ENCODE measurements around the gene MALT1.
"Not testable (repeated sequence)": the region's sequence is repeated elsewhere in the genome, so short reads cannot be mapped to it uniquely, and the experiment has no call there.

The MALT1 gene

DNA sequence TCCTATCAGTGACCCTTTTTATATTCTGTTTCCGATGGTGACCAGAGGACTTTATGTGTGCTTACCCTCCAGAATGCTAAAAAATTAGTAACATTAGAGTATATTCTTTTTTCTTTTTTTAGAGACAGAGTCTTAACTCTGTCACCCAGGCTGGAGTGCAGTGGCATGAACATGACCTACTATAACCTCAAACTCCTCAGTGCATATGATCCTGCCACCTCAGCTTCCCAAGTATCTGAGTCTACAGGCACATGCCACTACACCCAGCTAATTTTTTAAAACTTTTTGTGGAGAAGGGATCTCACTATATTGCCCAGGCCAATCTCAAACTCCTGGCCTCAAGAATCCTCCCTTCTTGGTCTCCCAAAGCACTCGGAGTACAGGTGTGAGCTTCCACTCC lies 74.6 kb downstream of the MALT1 start:
- no peak for DNase-seq

- no peak for DNase-seq
These were observed 77.8 kb downstream of the MALT1 start for GRCh38 chr18:58748899-58749595.

GRCh38 chr18:58753976-58754375 lies 82.7 kb downstream of the MALT1 start:
- no peak for DNase-seq

- DNase-seq = no peak
These were observed 83.3 kb downstream of the MALT1 start for GRCh38 chr18:58754544-58755068.

DNA sequence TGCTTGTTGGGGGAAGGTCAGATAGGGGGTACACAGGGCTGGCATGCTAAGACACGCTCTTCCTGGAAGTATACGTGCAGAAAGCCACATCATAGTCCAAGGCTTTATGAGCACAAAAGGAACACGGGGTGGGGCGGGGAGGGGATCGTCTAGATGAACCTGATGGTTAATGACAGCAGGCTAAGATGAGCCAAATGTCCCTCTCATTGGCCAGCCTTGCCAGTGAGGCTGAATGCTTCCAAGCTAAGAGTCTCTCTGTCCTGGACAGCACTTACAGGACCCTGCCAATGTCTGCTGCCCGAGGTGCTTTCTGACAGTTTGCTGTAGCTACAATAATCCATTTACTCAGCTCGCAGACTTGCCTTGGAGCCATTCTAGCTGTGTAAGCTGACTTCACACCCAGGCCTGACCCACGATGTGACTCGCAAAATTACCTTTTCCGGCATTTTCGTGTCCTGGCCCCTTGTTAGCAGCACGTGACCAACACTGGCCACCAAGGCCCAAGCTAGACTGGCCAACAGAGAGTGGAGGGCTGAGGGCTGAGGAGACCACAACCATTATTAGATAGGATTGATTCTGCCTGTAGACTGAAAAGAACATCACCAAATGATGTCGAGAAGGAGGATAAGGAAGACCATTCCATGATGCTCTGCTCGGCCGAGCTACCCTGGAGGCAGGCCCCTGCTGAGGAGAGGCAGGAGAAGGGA lies 84.2 kb downstream of the MALT1 start:
- no peak for DNase-seq

GRCh38 chr18:58756148-58756547 lies 84.9 kb downstream of the MALT1 start:
- DNase-seq = no peak

GRCh38 chr18:58756596-58757240 lies 85.5 kb downstream of the MALT1 start:
- DNase-seq = no peak

DNA sequence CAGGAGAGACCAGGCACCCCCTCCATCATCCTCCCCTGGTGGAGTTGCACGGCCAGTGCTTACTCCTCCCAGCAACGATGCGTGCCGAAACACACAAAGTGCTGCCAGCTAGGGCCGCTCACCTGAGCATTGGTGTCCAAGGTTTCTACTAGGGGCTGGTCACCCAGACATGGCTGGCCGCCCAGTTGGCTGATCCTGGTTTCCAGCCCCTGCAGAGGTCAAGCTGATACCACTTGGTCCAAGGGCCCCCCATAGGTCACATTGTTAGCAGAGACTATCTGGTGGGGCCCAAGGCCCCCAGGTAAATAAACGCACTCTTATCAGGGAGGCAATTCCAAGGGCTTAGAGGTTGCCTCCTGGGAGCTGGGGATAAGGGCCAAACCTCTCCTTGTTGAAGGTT lies 86.1 kb downstream of the MALT1 start:
- DNase-seq = not testable (repeated sequence)

DNA sequence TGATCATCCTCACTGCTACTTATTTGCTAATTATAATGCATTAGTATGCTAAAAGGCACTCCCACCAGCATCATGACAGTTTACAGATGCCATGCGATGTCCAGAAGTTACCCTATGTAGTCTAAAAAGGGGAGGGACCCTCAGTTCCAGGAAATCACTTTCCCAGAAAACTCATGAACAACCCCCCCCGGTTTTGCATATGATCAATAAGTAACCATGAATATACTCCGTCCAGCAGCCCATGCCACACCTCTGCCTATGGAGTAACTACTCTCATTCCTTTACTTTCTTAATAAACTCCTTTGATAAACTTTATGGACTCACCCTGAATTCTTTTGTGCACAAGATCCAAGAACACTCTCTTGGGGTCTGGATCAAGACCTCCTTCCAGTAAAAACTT lies 86.8 kb downstream of the MALT1 start:
- no peak for DNase-seq

GRCh38 chr18:58758606-58759005 lies 87.3 kb downstream of the MALT1 start:
- DNase-seq = no peak

DNA sequence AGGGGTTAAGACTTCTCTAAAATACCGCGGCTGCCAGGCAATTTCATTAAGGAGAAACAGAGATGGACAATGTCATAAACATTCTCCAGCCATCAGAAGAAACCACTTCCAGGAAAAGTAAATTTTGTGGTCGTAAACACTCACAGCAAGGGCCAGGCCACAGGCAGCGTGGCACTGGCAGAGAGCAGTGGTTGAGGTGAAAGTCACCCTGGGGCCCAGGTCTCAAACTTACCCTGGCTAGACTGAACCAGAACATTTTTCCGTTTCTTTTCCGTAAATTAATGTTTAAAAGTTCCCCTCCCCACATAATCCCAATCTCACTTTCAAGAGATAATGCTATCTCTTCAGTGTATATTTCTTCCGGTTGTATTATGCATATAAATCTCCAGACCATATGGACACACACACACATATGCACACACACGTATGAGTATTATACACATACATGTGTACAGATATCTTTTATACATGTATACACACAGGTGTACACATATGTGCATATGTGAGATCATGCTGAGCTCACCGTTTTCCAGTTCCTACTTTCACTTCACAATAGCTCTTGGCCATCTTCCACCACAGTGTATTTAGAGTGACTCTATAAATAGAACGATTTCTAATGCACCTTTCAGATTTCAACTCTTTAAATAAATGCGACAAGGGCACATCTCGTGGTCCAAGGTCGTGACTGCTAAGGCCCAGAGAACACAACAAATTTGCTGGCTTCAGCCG lies 90.1 kb downstream of the MALT1 start:
- DNase-seq = no peak

DNA sequence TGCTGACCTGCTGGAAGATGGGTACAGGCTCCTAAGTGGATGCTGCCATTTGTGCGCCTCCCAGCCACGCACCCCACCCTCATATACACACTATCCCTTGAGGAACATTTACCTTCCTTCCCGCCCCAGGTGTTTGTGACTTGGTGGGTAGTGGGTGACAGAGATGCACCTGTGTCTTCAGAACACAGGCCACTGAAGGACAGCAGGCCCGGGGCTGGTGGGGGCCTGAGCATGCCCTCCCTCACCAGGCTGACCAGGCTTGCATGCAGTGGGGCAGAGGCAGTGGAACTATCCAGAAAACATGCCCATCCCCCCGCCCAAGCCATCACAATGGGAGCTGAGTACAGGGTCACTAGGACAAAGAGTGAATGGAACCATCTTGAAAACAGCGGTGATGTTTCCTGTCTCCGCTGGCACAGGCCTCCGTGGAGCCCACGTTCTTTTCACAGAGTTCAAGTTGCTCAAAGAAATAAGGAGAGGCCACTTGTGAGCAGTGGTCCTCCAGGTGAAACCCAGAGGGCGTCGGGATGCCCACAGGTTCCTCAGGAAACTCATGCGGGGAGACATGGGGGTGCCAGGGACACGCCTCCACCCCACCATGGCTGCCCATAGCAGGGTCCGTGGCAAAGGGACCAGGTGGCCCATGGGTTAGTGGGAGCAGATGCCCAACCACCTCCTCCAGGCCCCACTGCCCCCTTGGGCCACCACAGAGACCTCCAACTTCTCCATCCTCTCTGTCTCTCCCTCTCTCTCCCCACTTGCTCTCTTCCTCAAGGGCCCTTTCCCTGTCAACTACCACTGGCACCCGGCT lies 90.9 kb downstream of the MALT1 start:
- DNase-seq = no peak

DNA sequence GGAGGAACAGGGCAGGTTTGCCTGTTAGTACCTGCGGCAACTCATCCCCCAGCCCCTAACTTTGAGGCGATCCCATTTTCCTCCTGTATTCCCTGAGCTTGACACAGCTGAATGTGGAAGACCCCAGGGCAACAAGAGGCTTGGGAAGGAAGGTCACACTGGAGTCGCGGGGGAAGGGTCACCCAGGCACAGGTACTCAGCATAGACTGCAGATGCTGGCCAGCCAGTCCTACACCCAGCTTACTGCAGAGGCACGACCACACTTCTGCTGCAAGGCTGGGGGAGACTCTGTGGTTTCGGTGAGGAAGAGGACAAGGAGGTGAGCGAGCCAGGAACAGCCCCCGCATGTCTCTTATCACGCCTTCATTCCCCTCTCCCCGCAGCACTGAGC lies 91.5 kb downstream of the MALT1 start:
- no peak for DNase-seq

GRCh38 chr18:58766164-58766563 lies 94.9 kb downstream of the MALT1 start:
- no peak for DNase-seq

- no peak for DNase-seq
These were observed 95.7 kb downstream of the MALT1 start for GRCh38 chr18:58766946-58767345.

DNA sequence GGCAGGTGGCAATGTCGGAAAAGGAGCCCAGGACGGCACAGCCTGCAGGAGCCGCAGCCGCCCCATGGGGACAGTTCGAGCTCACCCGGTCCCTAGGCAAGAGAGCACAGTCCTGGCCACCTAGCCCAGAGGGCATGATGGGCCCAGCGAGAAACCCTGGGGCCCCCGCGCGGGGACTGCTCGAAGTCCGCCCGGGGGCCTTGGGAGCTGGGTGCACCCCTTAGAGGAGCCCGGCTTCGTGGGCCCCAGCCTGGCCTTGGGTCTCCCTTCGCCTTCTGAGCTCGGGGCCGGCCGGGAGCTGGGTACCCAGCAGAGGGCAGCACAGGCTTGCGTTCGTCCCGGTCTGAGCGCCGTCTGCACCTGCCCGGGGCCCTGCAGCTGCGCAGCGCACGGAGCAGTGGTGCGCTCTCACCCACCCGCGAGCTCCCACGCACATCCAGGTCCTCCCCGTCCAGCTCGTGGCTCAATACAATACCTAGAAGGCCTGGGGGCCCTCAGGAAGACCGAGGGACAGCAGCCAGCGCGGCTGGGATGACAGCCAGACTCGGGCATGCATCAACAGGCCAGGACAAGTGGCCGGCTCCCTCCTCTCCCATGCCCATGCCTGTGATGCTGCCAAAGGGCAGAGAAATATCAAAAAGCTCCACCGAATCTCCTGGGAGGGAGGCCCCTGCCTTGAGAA lies 97.2 kb downstream of the MALT1 start:
- peak; percentile 35 to 46 (median 40) for DNase-seq

DNA sequence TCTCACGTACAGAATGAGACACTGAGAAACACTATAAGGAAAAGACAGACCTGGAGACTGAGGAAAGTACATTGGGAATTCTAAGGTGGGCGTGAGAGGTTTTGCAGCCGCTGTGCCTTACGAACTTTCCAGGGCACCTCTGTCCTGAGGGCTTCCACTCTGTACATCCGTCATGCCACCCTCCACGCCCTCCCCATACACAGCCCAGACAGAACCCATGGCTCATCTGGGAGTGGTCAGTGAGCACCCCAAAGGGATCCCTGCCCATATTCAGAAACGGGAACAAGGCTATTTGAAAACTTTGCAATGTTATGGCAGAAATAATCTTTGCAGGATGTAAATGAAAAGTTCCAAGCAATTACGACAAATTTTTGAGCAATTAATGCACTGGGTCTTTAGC lies 98.1 kb downstream of the MALT1 start:
- DNase-seq = no peak

DNA sequence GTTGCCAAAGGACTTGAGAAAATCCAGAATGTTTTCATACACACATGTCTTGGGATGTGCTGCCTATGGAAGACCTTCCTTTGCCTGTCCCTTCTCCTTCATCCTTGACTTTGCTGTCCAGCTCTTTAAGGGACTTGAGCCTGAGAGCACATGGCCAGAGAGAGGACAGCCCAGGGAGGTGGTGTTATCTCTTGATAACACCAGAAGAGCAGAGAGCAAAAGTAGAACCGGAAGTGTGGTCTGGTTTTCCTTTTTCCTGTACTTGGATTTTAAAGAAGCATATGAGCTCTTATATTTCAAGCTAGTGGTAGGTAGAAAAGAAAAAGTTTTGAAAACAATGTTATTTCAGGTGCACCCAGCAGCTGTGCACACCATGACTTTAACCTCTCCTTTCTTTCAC lies 99.3 kb downstream of the MALT1 start:
- no peak for DNase-seq

GRCh38 chr18:58772161-58772560 lies 100.9 kb downstream of the MALT1 start:
- DNase-seq = no peak

- no peak for DNase-seq
These were observed 104.8 kb downstream of the MALT1 start for GRCh38 chr18:58776084-58776483.

- DNase-seq = not testable (repeated sequence)
These were observed 105.3 kb downstream of the MALT1 start for GRCh38 chr18:58776541-58776940.

- no peak for DNase-seq
These were observed 106.2 kb downstream of the MALT1 start for GRCh38 chr18:58777471-58777870.

Measured in activated CD4-positive, CD25-positive, alpha-beta regulatory T cell (primary cell).